ENCODE measurements around the gene RCBTB2.
"Not testable (repeated sequence)": the region's sequence is repeated elsewhere in the genome, so short reads cannot be mapped to it uniquely, and the experiment has no call there.

Gene RCBTB2

GRCh38 chr13:48475230-48475629, 57.6 kb downstream of the RCBTB2 start:
- no peak for DNase-seq (ENCODE audit: extremely low spot score)
- CTCF ChIA-PET: no interaction called here
- TF ChIP-seq CTBP1 (IDR thresholded peaks at IDR 0.05; ENCODE audit: borderline replicate concordance) (no peak), TARDBP (IDR thresholded peaks at IDR 0.05) (no peak), ARNT (IDR thresholded peaks at IDR 0.05) (no peak), PKNOX1 (IDR thresholded peaks at IDR 0.05) (no peak), L3MBTL2 (conservative IDR thresholded peaks at IDR 0.05) (no peak), SP1 (IDR thresholded peaks at IDR 0.05) (no peak), BHLHE40 (IDR thresholded peaks at IDR 0.05; ENCODE audit: borderline replicate concordance) (no peak)
- POLR2A ChIA-PET: no interaction called here

GRCh38 chr13:48457578-48458242, 75.2 kb downstream of the RCBTB2 start:
- no peak for DNase-seq (ENCODE audit: extremely low spot score)
- ChIA-PET POLR2A (no interaction called here), CTCF (no interaction called here)
- TF ChIP-seq ZNF384 (IDR thresholded peaks at IDR 0.05) (no peak), L3MBTL2 (conservative IDR thresholded peaks at IDR 0.05) (no peak), ARNT (IDR thresholded peaks at IDR 0.05) (no peak), FOXA1 (IDR thresholded peaks at IDR 0.05) (no peak), NFRKB (IDR thresholded peaks at IDR 0.05) (no peak), SP1 (IDR thresholded peaks at IDR 0.05) (no peak), TARDBP (IDR thresholded peaks at IDR 0.05) (no peak), FOXK2 (IDR thresholded peaks at IDR 0.05) (no peak), FOXM1 (IDR thresholded peaks at IDR 0.05; ENCODE audit: borderline replicate concordance) (no peak), PKNOX1 (IDR thresholded peaks at IDR 0.05) (no peak), SUZ12 (IDR thresholded peaks at IDR 0.05) (no peak), CTBP1 (IDR thresholded peaks at IDR 0.05; ENCODE audit: borderline replicate concordance) (no peak), BHLHE40 (IDR thresholded peaks at IDR 0.05; ENCODE audit: borderline replicate concordance) (no peak), HDGF (IDR thresholded peaks at IDR 0.05; ENCODE audit: borderline replicate concordance) (no peak), LEF1 (IDR thresholded peaks at IDR 0.05; ENCODE audit: borderline replicate concordance) (no peak)

GRCh38 chr13:48456546-48456945, 76.3 kb downstream of the RCBTB2 start:
- ChIA-PET CTCF (no interaction called here), POLR2A (no interaction called here)
- no peak for TF ChIP-seq NFRKB (IDR thresholded peaks at IDR 0.05)
- TF ChIP-seq FOXM1 (IDR thresholded peaks at IDR 0.05; ENCODE audit: borderline replicate concordance): no peak
- no peak for TF ChIP-seq L3MBTL2 (conservative IDR thresholded peaks at IDR 0.05)
- no peak for DNase-seq (ENCODE audit: extremely low spot score)

DNA sequence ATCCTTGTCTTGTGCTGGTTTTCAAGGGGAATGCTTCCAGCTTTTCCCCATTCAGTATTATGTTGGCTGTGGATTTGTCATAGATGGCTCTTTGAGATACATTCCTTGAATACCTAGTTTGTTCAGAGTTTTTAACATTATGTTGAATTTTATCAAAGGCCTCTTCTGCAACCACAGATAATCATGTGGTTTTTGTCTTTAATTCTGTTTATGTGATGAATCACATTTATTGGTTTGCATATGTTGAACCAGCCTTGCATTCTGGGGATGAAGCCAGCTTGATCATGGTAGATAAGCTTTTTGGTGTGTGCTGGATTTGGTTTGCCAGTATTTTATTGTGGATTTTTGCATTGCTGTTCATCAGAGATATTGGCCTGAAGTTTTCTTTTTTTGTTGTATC, 81.7 kb downstream of the RCBTB2 start:
- CTCF ChIA-PET; DNase-seq (ENCODE audit: extremely low spot score); POLR2A ChIA-PET: not testable (repeated sequence)

GRCh38 chr13:48449656-48450055, 83.2 kb downstream of the RCBTB2 start:
- TF ChIP-seq BHLHE40 (IDR thresholded peaks at IDR 0.05; ENCODE audit: borderline replicate concordance) (no peak), PKNOX1 (IDR thresholded peaks at IDR 0.05) (no peak), L3MBTL2 (conservative IDR thresholded peaks at IDR 0.05) (no peak), FOXM1 (IDR thresholded peaks at IDR 0.05; ENCODE audit: borderline replicate concordance) (no peak), ARNT (IDR thresholded peaks at IDR 0.05) (no peak), TARDBP (IDR thresholded peaks at IDR 0.05) (no peak), SUZ12 (IDR thresholded peaks at IDR 0.05) (no peak), CTBP1 (IDR thresholded peaks at IDR 0.05; ENCODE audit: borderline replicate concordance) (no peak), HDGF (IDR thresholded peaks at IDR 0.05; ENCODE audit: borderline replicate concordance) (no peak), LEF1 (IDR thresholded peaks at IDR 0.05; ENCODE audit: borderline replicate concordance) (no peak), ZNF384 (IDR thresholded peaks at IDR 0.05) (no peak), NFRKB (IDR thresholded peaks at IDR 0.05) (no peak)
- ChIA-PET CTCF (no interaction called here), POLR2A (no interaction called here)

DNA sequence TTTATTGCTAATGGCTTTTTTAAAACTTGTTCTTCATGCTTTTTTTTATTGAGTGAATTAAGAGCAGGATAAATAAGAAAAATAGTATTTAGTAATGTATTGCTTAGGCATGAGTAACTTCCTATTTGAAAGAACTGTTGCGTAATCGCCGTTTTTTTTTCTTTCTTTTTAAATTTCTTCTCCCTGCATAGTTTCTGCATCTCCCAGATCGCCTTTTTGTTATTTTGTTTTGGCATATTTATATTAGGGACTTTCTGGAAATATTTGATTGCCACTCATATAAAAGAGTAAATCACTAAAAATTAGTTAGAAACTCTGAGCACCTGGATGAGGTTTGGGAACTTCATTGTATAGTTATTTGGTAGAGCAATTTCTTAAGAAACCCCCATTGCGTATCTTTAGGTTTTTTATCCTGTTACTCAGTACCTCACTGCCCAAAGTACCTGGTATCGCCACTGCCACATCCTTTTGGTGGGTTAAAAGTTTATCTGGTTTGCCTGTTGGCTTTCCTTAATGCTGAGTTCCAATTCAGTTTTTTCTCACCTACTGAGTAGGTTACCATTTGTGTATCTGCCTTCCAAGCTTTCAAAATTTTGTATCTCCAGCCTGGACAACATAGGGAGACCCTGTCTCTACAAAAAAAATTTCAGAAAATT, 83.8 kb downstream of the RCBTB2 start:
- POLR2A ChIA-PET: no interaction called here
- TF ChIP-seq FOXM1 (IDR thresholded peaks at IDR 0.05; ENCODE audit: borderline replicate concordance) (no peak), L3MBTL2 (conservative IDR thresholded peaks at IDR 0.05) (no peak), PKNOX1 (IDR thresholded peaks at IDR 0.05) (no peak), ARNT (IDR thresholded peaks at IDR 0.05) (no peak), CTBP1 (IDR thresholded peaks at IDR 0.05; ENCODE audit: borderline replicate concordance) (no peak), SUZ12 (IDR thresholded peaks at IDR 0.05) (no peak), HDGF (IDR thresholded peaks at IDR 0.05; ENCODE audit: borderline replicate concordance) (no peak), TARDBP (IDR thresholded peaks at IDR 0.05) (no peak), ELF4 (IDR thresholded peaks at IDR 0.05) (no peak), LEF1 (IDR thresholded peaks at IDR 0.05; ENCODE audit: borderline replicate concordance) (no peak), FOXA1 (IDR thresholded peaks at IDR 0.05) (no peak), BHLHE40 (IDR thresholded peaks at IDR 0.05; ENCODE audit: borderline replicate concordance) (no peak)
- CTCF ChIA-PET: no interaction called here
- no peak for DNase-seq (ENCODE audit: extremely low spot score)

More at GRCh38 chr13:48449656-48450055, 83.2 kb downstream of the RCBTB2 start:
- no peak for DNase-seq (ENCODE audit: extremely low spot score)

Measured in HEK293T (cell line).